Fibroblast of skin of right quadriceps (primary cell): ENCODE data around the gene C1QA.
A peak's percentile ranks its signal among the peaks of the same experiment; 100 is the strongest.

Source experiments
- DNase-seq: peaks from one replicate; pipeline ENCODE4 v3.0.0-alpha.2; 2013

C1QA gene

GRCh38 chr1:22613572-22613918 is 22.9 kb upstream of the C1QA start:
- DNase-seq: no peak

- no peak for DNase-seq
These were observed 22.5 kb upstream of the C1QA start for GRCh38 chr1:22613951-22614350.

- no peak for DNase-seq
These were observed 20.5 kb upstream of the C1QA start for GRCh38 chr1:22615886-22616285.

- DNase-seq: no peak
These were observed 19.9 kb upstream of the C1QA start for GRCh38 chr1:22616571-22616970.

- no peak for DNase-seq
These were observed 18.4 kb upstream of the C1QA start for GRCh38 chr1:22618056-22618455.

- no peak for DNase-seq
These were observed 17.2 kb upstream of the C1QA start for GRCh38 chr1:22619252-22619651.

GRCh38 chr1:22619798-22620197 is 16.6 kb upstream of the C1QA start:
- no peak for DNase-seq

GRCh38 chr1:22621761-22622160 is 14.7 kb upstream of the C1QA start:
- no peak for DNase-seq

GRCh38 chr1:22625262-22625925 is 11.0 kb upstream of the C1QA start:
- peak; percentile 3 for DNase-seq

GRCh38 chr1:22626237-22627157 is 9.9 kb upstream of the C1QA start:
- no peak for DNase-seq

GRCh38 chr1:22627331-22627730 is 9.1 kb upstream of the C1QA start:
- no peak for DNase-seq

GRCh38 chr1:22628698-22629444 is 7.6 kb upstream of the C1QA start:
- no peak for DNase-seq

GRCh38 chr1:22629886-22630285 is 6.5 kb upstream of the C1QA start:
- DNase-seq: no peak

GRCh38 chr1:22633697-22634463 is 2.5 kb upstream of the C1QA start:
- DNase-seq: no peak

GRCh38 chr1:22635436-22635835 is 992 bp upstream of the C1QA start:
- DNase-seq: no peak

GRCh38 chr1:22636927-22637326 is 499 bp downstream of the C1QA start:
- DNase-seq: no peak

- no peak for DNase-seq
These were observed 1.5 kb downstream of the C1QA start for GRCh38 chr1:22637907-22638445.

- no peak for DNase-seq
These were observed 2.2 kb downstream of the C1QA start for GRCh38 chr1:22638476-22639234.

- peak; percentile 72 for DNase-seq
These were observed 2.9 kb downstream of the C1QA start for GRCh38 chr1:22639286-22639685.

- DNase-seq: no peak
These were observed 4.8 kb downstream of the C1QA start for GRCh38 chr1:22641247-22641646.

GRCh38 chr1:22641906-22642636 is 5.6 kb downstream of the C1QA start:
- peak; percentile 40 for DNase-seq
